Omental fat pad (tissue), 4 donors: ENCODE results near the gene SLC4A5. TPM values are rescaled to one million over a fixed set of nuclear protein-coding genes. Genes with fewer than 3 reads are reported as not detected.

Source experiments
- ATAC-seq: fragments of 150-250 bp; one replicate; pipeline ENCODE4 v1.9.1; 2016; ENCODE audit warnings: mild to moderate bottlenecking, moderate library complexity; ENCODE audit not compliant: low FRiP score
- DNase-seq: peaks from one replicate; pipeline ENCODE4 v3.0.0-alpha.2; 2019; ENCODE audit warnings: low spot score
- total RNA-seq, 4 donors: library from RNA; depleted of rRNA; stranded (reverse); fragments of >200 nt; gene quantifications; one replicate each; pipeline ENCODE4 v1.1.0, GENCODE V29; 2016
- TF ChIP-seq, protein P1 (sequence below), 3 donors: fragments of 450-650 bp; IDR thresholded peaks; one replicate each; pipeline ENCODE4 v1.5.1; 2016 to 2017; ENCODE audit warnings: antibody characterized with exemption in 3 of 3, mild to moderate bottlenecking in 3 of 3, moderate library complexity in 2 of 3

SLC4A5 gene, protein sequence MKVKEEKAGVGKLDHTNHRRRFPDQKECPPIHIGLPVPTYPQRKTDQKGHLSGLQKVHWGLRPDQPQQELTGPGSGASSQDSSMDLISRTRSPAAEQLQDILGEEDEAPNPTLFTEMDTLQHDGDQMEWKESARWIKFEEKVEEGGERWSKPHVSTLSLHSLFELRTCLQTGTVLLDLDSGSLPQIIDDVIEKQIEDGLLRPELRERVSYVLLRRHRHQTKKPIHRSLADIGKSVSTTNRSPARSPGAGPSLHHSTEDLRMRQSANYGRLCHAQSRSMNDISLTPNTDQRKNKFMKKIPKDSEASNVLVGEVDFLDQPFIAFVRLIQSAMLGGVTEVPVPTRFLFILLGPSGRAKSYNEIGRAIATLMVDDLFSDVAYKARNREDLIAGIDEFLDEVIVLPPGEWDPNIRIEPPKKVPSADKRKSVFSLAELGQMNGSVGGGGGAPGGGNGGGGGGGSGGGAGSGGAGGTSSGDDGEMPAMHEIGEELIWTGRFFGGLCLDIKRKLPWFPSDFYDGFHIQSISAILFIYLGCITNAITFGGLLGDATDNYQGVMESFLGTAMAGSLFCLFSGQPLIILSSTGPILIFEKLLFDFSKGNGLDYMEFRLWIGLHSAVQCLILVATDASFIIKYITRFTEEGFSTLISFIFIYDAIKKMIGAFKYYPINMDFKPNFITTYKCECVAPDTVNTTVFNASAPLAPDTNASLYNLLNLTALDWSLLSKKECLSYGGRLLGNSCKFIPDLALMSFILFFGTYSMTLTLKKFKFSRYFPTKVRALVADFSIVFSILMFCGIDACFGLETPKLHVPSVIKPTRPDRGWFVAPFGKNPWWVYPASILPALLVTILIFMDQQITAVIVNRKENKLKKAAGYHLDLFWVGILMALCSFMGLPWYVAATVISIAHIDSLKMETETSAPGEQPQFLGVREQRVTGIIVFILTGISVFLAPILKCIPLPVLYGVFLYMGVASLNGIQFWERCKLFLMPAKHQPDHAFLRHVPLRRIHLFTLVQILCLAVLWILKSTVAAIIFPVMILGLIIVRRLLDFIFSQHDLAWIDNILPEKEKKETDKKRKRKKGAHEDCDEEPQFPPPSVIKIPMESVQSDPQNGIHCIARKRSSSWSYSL
- 1 to 10 TPM; 1.2 to 3.0 (median 1.6) TPM for total RNA-seq

DNA sequence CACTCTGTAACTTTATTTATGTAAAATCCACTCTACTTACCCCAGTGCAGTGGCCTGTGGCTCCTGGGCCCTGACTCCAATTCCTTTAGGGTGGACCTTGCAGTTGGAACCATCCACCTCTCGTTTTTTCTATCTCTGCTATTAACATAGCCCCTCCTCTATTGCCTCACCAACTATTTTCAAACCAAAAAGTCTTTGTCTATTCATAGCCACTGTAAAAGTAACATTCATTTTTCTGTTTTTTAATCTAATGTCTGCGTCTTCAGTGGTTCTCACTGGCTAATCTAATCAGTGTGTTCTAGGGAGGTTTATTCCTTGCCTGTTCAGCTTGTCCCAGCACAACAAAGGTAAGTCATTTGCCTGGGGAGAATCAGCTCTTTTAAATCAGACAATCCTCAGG is at the start of gene SLC4A5:
TSS of gene SLC4A5 (minus strand) at position 101 of the 400 bp plus-strand sequence. CDS start 28,393 bp downstream, outside the sequence.
- TF ChIP-seq, protein P1, sequence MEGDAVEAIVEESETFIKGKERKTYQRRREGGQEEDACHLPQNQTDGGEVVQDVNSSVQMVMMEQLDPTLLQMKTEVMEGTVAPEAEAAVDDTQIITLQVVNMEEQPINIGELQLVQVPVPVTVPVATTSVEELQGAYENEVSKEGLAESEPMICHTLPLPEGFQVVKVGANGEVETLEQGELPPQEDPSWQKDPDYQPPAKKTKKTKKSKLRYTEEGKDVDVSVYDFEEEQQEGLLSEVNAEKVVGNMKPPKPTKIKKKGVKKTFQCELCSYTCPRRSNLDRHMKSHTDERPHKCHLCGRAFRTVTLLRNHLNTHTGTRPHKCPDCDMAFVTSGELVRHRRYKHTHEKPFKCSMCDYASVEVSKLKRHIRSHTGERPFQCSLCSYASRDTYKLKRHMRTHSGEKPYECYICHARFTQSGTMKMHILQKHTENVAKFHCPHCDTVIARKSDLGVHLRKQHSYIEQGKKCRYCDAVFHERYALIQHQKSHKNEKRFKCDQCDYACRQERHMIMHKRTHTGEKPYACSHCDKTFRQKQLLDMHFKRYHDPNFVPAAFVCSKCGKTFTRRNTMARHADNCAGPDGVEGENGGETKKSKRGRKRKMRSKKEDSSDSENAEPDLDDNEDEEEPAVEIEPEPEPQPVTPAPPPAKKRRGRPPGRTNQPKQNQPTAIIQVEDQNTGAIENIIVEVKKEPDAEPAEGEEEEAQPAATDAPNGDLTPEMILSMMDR (IDR thresholded peaks at IDR 0.05) = no peak
- DNase-seq (no peak), ATAC-seq (no peak)

DNA sequence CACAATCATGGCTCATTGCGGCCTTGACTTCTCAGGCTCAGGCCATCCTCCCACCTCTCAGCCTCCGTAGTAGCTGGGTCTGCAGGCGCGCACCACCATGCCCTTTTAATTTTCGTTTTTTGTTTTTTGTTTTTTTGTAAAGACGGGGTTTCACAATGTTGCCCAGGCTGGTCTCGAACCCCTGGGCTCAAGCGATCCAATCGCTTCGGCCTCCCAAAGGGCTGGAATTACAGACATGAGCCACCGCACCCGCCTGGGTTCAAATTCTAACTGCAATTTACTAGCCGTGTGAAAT is 49.2 kb upstream of the SLC4A5 start:
- TF ChIP-seq, protein P1 (IDR thresholded peaks at IDR 0.05) = no peak
- no peak for ATAC-seq
- DNase-seq = no peak

DNA sequence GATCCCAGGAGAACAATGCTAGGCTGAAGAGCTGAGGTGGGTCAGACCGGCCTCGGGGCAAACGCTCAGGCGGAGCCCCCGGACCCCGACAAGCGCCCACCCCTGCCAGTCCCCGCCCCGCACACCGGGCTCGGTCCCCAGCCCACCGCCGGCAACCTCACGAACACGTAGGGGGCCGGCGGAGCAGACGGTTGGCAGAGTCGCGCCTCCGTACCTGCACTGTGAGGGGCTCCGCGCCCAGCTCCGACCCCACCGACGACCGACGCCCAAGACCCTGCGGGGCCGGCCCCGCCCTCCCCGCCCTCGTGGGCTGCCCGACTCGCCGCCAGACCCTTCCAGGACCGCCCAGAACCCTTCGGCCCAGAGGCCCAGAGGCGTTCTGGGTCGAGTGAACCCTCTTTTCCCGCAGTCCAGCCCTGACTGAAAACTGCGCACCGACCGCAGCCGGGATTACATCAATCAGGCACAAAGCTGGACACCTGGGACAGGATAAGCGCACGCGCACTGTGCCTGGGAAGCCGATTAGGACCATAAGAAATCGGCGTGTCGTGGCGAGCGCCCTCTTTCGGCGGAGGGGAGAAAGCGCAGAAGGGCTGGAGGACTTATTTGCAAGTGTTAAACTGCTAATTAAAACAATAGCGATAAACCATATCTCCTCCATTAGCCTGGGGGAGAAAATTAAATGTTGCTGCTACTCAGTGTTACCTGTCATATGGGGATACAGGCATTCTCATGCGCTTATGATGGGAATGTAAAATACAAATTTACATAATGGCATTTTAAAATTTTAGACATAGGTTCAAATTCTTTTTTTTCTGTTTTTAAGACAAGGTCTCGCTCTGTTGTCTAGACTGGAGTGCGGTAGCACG is 48.6 kb upstream of the SLC4A5 start:
- ATAC-seq (peak; percentile 91), DNase-seq (peak; percentile 83)
- TF ChIP-seq, protein P1 (IDR thresholded peaks at IDR 0.05) = peak in 1 of 3 donors; percentile 70

DNA sequence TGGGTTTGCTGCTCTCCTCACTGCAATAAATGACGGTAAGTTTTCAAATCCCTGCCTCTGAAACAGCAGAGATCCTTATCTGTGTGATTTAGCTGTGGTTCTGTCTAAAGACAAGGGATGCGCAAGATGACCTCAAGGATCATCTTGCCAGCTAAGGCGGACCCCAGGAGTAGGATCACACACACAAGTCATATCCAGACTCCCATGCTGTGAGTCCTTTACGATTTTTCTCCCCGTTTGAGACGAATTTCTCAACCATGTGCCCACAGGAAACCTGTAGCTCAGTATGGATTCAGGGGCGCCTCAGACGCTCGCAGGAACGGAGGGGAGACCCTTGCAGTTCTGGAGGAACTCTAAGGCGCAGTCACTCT is 48.0 kb upstream of the SLC4A5 start:
- DNase-seq = no peak
- TF ChIP-seq, protein P1 (IDR thresholded peaks at IDR 0.05) = no peak
- peak; percentile 25 for ATAC-seq

DNA sequence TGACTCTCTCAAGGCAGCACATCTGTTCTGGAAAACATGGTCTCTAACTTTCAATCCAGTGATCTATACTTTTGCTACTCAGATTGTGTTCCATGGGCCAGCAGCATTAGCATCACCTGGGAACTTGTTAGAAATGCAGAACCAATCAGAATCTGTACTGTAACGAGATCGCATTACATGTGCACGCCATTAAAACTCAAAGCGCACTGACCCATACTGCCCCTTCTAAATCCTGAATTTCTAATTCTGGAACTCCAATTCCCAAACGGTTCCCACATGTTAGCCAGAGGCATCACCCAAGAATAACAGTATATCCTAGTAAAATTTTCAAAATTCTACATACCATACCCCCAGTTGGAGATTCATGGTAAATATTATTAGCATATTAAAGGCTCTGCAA is 47.4 kb upstream of the SLC4A5 start:
- TF ChIP-seq, protein P1 (IDR thresholded peaks at IDR 0.05) = no peak
- no peak for ATAC-seq
- DNase-seq = no peak

DNA sequence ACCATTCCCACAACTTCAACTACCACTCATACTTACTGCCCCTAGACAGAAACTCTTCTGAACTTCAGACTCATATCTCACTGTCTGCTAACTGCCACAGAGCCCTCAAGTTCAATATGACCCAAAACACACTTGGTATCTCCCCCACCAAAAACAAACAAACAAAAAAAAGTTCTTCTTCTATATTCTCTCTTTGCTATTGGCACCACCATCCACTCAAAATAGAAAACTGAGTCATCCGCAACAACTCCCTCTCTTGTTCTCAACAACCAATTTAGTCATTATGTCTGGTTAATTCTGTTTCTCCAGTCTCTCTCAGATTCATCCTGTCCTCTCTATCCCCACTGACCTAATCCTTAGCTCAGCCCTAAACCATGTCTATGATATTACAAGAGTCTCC is 44.1 kb upstream of the SLC4A5 start:
- ATAC-seq (no peak), DNase-seq (no peak)
- TF ChIP-seq, protein P1 (IDR thresholded peaks at IDR 0.05) = no peak
